ENCODE measurements around the gene MCL1.

Gene MCL1

DNA sequence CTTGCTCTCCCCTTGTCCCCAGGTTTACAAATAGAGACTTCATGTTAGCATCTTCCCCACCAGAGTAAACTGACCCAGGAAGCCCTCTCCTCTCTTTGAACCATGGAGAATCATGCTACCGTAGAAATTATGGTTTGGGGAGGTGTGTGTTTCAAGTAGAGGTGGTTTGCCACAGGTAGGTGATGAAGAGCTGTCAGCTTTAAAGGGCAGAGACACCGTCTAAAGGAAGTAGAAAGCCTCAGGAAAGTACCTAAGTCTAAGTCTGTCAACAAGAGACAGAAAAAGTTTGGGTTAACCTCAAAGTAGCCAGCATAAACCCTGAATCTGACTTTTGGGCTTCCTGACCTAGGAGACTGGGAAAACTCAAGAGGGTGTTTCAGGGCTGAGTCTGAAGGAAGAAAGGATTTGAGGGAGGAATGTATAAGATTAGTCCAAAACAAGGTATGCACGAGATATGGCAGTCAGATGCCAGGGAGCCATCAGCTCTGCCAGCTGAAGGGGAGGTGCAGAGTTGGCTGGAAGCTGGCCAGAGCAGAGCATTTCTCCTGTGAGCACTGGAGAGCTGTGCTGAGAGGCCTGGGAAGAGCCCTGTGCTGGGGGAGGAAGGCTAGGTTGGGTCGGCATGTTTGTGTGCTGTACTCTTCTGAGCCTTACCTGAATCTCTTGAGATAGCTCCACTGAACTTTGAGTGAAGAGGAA lies 15.9 kb downstream of the MCL1 start (continued):
- TF ChIP-seq, protein P1, sequence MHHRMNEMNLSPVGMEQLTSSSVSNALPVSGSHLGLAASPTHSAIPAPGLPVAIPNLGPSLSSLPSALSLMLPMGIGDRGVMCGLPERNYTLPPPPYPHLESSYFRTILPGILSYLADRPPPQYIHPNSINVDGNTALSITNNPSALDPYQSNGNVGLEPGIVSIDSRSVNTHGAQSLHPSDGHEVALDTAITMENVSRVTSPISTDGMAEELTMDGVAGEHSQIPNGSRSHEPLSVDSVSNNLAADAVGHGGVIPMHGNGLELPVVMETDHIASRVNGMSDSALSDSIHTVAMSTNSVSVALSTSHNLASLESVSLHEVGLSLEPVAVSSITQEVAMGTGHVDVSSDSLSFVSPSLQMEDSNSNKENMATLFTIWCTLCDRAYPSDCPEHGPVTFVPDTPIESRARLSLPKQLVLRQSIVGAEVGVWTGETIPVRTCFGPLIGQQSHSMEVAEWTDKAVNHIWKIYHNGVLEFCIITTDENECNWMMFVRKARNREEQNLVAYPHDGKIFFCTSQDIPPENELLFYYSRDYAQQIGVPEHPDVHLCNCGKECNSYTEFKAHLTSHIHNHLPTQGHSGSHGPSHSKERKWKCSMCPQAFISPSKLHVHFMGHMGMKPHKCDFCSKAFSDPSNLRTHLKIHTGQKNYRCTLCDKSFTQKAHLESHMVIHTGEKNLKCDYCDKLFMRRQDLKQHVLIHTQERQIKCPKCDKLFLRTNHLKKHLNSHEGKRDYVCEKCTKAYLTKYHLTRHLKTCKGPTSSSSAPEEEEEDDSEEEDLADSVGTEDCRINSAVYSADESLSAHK (tag by site-specific recombination; IDR thresholded peaks at IDR 0.05): no peak
- TF ChIP-seq, protein P2, sequence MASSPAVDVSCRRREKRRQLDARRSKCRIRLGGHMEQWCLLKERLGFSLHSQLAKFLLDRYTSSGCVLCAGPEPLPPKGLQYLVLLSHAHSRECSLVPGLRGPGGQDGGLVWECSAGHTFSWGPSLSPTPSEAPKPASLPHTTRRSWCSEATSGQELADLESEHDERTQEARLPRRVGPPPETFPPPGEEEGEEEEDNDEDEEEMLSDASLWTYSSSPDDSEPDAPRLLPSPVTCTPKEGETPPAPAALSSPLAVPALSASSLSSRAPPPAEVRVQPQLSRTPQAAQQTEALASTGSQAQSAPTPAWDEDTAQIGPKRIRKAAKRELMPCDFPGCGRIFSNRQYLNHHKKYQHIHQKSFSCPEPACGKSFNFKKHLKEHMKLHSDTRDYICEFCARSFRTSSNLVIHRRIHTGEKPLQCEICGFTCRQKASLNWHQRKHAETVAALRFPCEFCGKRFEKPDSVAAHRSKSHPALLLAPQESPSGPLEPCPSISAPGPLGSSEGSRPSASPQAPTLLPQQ (tag by site-specific recombination; IDR thresholded peaks at IDR 0.05): no peak
- no peak for TF ChIP-seq ZNF302 (tag by site-specific recombination; IDR thresholded peaks at IDR 0.05; ENCODE audit: low read depth)
- TF ChIP-seq, protein P3, sequence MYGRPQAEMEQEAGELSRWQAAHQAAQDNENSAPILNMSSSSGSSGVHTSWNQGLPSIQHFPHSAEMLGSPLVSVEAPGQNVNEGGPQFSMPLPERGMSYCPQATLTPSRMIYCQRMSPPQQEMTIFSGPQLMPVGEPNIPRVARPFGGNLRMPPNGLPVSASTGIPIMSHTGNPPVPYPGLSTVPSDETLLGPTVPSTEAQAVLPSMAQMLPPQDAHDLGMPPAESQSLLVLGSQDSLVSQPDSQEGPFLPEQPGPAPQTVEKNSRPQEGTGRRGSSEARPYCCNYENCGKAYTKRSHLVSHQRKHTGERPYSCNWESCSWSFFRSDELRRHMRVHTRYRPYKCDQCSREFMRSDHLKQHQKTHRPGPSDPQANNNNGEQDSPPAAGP (tag by site-specific recombination; IDR thresholded peaks at IDR 0.05): no peak
- TF ChIP-seq, protein P4, sequence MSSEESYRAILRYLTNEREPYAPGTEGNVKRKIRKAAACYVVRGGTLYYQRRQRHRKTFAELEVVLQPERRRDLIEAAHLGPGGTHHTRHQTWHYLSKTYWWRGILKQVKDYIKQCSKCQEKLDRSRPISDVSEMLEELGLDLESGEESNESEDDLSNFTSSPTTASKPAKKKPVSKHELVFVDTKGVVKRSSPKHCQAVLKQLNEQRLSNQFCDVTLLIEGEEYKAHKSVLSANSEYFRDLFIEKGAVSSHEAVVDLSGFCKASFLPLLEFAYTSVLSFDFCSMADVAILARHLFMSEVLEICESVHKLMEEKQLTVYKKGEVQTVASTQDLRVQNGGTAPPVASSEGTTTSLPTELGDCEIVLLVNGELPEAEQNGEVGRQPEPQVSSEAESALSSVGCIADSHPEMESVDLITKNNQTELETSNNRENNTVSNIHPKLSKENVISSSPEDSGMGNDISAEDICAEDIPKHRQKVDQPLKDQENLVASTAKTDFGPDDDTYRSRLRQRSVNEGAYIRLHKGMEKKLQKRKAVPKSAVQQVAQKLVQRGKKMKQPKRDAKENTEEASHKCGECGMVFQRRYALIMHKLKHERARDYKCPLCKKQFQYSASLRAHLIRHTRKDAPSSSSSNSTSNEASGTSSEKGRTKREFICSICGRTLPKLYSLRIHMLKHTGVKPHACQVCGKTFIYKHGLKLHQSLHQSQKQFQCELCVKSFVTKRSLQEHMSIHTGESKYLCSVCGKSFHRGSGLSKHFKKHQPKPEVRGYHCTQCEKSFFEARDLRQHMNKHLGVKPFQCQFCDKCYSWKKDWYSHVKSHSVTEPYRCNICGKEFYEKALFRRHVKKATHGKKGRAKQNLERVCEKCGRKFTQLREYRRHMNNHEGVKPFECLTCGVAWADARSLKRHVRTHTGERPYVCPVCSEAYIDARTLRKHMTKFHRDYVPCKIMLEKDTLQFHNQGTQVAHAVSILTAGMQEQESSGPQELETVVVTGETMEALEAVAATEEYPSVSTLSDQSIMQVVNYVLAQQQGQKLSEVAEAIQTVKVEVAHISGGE (tag by site-specific recombination; conservative IDR thresholded peaks at IDR 0.05; ENCODE audit: low read depth): no peak

DNA sequence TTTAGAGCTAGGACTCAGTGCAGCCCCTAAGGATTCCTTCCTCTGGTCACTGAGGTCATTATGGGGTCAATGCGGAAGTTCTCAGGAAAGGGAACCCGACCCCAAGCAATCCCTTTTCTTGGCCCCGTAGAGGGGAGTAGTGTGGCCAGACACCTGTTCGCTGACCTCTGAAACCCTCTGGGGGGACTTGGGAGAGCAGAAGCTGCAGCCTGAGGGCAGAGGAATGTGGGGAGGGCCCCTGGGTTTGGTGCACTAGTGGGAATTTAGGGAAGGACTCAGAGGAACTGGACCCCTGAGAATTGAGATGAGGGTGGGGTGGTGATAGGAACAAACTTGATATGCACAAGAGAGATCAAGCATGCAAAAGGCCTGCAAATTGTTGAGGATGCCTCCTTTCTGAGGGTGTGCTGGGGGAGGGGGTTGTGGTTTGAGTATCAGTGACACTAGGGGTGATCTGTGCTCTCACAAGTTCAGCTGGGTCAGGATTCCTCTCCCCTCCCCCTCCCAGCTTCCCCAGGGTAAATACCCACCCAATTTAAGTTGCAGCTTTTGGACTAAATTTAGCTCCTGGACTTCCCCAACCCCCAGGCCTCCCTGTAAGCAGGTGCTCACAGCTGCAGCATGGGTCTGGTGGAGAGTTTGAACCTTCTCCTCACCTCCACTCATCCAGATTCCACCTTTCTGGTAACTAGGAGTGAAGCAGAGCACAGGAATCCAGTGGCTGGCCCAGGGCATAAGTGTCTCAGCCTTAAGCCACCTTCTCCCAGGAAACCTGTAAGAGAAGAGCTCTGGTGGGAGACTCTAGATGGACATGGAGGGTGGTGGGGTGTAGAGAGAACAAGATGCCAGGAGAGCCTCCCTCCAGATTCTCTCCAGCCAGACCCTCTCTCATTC lies 16.7 kb downstream of the MCL1 start:
- Histone ChIP-seq H3K36me3 (ENCODE audit: control insufficient read depth in 2 of 2, insufficient read depth in 1 of 2, low read length in 2 of 2) (no peaks in the 10 kb centered on the region), H3K4me3 (ENCODE audit: low read depth, low read length) (peak overlapping the region; percentile 30), H3K9me3 (ENCODE audit: control insufficient read depth, insufficient read depth, low read depth, low read length) (no peaks in the 10 kb centered on the region), H3K4me1 (ENCODE audit: control insufficient read depth, insufficient read depth, low read length) (peaks cover 23% of the 10 kb centered on the region), H3K27ac (ENCODE audit: extremely low read depth, low read depth, low read length) (peak overlapping the region; percentile 96)
- ChIA-PET CTCF (interaction anchor here (0.6 to 5.1 kb wide), 13 partner anchors 8 to 443 kb away, joined by 3 to 62 read pairs (median 6); partner anchors contain the start of genes CTSK, GOLPH3L, MCL1 and MINDY1), POLR2A (interaction anchor here (0.5 to 8.8 kb wide), 11 partner anchors 11 to 314 kb away, joined by 3 to 272 read pairs (median 4); partner anchors contain the start of genes ADAMTSL4, ARNT, ENSA and GOLPH3L)
- 0 out of 2 replicates have a peak, but pooled peaks have one; percentile 17 for TF ChIP-seq BCL11B (tag by site-specific recombination; IDR thresholded peaks at IDR 0.05; ENCODE audit: low read depth)
- TF ChIP-seq ZNF560 (tag by site-specific recombination; IDR thresholded peaks at IDR 0.05; ENCODE audit: borderline replicate concordance): no peak
- TF ChIP-seq SCRT2 (tag by site-specific recombination; IDR thresholded peaks at IDR 0.05): peak; percentile 53; the same call in 1 of the 2 replicates
- TF ChIP-seq ZNF157 (tag by site-specific recombination; IDR thresholded peaks at IDR 0.05): no peak
- 0 out of 2 replicates have a peak, but pooled peaks have one; percentile 42 for TF ChIP-seq SCRT1 (tag by site-specific recombination; IDR thresholded peaks at IDR 0.05; ENCODE audit: borderline replicate concordance)
- TF ChIP-seq FEZF1 (tag by site-specific recombination; IDR thresholded peaks at IDR 0.05): peak; percentile 5; the same call in 1 of the 2 replicates
- TF ChIP-seq, protein P5, sequence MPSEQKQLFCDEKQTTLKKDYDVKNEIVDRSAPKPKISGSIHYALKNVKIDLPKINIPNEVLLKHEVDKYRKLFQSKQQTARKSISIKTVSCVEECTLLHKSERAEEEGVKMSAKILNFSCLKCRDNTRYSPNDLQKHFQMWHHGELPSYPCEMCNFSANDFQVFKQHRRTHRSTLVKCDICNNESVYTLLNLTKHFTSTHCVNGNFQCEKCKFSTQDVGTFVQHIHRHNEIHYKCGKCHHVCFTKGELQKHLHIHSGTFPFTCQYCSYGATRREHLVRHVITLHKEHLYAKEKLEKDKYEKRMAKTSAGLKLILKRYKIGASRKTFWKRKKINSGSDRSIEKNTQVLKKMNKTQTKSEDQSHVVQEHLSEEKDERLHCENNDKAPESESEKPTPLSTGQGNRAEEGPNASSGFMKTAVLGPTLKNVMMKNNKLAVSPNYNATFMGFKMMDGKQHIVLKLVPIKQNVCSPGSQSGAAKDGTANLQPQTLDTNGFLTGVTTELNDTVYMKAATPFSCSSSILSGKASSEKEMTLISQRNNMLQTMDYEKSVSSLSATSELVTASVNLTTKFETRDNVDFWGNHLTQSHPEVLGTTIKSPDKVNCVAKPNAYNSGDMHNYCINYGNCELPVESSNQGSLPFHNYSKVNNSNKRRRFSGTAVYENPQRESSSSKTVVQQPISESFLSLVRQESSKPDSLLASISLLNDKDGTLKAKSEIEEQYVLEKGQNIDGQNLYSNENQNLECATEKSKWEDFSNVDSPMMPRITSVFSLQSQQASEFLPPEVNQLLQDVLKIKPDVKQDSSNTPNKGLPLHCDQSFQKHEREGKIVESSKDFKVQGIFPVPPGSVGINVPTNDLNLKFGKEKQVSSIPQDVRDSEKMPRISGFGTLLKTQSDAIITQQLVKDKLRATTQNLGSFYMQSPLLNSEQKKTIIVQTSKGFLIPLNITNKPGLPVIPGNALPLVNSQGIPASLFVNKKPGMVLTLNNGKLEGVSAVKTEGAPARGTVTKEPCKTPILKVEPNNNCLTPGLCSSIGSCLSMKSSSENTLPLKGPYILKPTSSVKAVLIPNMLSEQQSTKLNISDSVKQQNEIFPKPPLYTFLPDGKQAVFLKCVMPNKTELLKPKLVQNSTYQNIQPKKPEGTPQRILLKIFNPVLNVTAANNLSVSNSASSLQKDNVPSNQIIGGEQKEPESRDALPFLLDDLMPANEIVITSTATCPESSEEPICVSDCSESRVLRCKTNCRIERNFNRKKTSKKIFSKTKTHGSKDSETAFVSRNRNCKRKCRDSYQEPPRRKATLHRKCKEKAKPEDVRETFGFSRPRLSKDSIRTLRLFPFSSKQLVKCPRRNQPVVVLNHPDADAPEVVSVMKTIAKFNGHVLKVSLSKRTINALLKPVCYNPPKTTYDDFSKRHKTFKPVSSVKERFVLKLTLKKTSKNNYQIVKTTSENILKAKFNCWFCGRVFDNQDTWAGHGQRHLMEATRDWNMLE (tag by site-specific recombination; conservative IDR thresholded peaks at IDR 0.05; ENCODE audit: low read depth): peak; percentile 39; the same call in 1 of the 2 replicates
- TF ChIP-seq KLF8 (tag by site-specific recombination; IDR thresholded peaks at IDR 0.05): 0 out of 2 replicates have a peak, but pooled peaks have one; percentile 10
- TF ChIP-seq, protein P1 (tag by site-specific recombination; IDR thresholded peaks at IDR 0.05): no peak
- peak; percentile 42; the same call in 1 of the 2 replicates for TF ChIP-seq PRDM1 (tag by site-specific recombination; IDR thresholded peaks at IDR 0.05)

All from HEK293 (cell line).